ENCODE results near the gene MORC1. TPM values are rescaled to one million over a fixed set of nuclear protein-coding genes. Genes with fewer than 3 reads are reported as not detected.

Gene MORC1
- total and polyA plus RNA-seq, 5 experiments from 2014 or later = not detected

- Mint-ChIP-seq H3K36me3 (no peaks in the 10 kb centered on the region), H3K4me1 (no peaks in the 10 kb centered on the region), H3K27ac (peak overlapping the region in 1 of 10 donors; percentile 25), H3K4me3 (no peak overlapping the region), H3K27me3 (peaks cover 8 to 17% (median 11%) of the 10 kb centered on the region in 5 donors), H3K9me3 (no peaks in the 10 kb centered on the region)
- DNase-seq (no peak), ATAC-seq (no peak)
- POLR2A ChIA-PET = no interaction called here
Observed at GRCh38 chr3:108946292-108947285, 171.3 kb downstream of the MORC1 start.

- POLR2A ChIA-PET = no interaction called here
- Mint-ChIP-seq H3K27me3 (peaks cover 0 to 5% (median 0%) of the 10 kb centered on the region in 5 donors), H3K4me3 (no peak overlapping the region)
Observed at GRCh38 chr3:108940568-108941263, 177.2 kb downstream of the MORC1 start.

GRCh38 chr3:108940166-108940565 lies 177.8 kb downstream of the MORC1 start:
- POLR2A ChIA-PET = no interaction called here
- ATAC-seq (no peak), DNase-seq (no peak)
- Mint-ChIP-seq H3K4me1 (no peaks in the 10 kb centered on the region), H3K36me3 (no peaks in the 10 kb centered on the region), H3K27me3 (peaks cover 0 to 5% (median 0%) of the 10 kb centered on the region in 5 donors), H3K4me3 (no peak overlapping the region), H3K27ac (no peak overlapping the region), H3K9me3 (no peaks in the 10 kb centered on the region)

More at GRCh38 chr3:108940568-108941263, 177.2 kb downstream of the MORC1 start:
- no peak for ATAC-seq
- Mint-ChIP-seq H3K36me3 (no peaks in the 10 kb centered on the region), H3K4me1 (no peaks in the 10 kb centered on the region), H3K27ac (no peak overlapping the region), H3K9me3 (no peaks in the 10 kb centered on the region)
- no peak for DNase-seq

- ATAC-seq (no peak), DNase-seq (no peak)
- Mint-ChIP-seq H3K36me3 (peaks cover 0 to 4% (median 0%) of the 10 kb centered on the region in 3 donors), H3K4me3 (no peak overlapping the region), H3K27ac (no peak overlapping the region), H3K9me3 (peaks cover 0 to 4% (median 0%) of the 10 kb centered on the region in 9 donors), H3K4me1 (no peaks in the 10 kb centered on the region), H3K27me3 (peaks cover 0 to 4% (median 3%) of the 10 kb centered on the region in 5 donors)
- POLR2A ChIA-PET = no interaction called here
Observed at GRCh38 chr3:108936924-108937689, 180.8 kb downstream of the MORC1 start.

- no peak overlapping the region for H3K4me3 Mint-ChIP-seq
- POLR2A ChIA-PET = no interaction called here
- no peak overlapping the region for H3K27ac Mint-ChIP-seq
- H3K9me3 Mint-ChIP-seq = peaks cover 0 to 30% (median 10%) of the 10 kb centered on the region in 9 donors
- no peaks in the 10 kb centered on the region for H3K4me1 Mint-ChIP-seq
- ATAC-seq (no peak), DNase-seq (no peak)
- peaks cover 6 to 34% (median 17%) of the 10 kb centered on the region in 5 donors for H3K27me3 Mint-ChIP-seq
- peaks cover 0 to 16% (median 14%) of the 10 kb centered on the region in 3 donors for H3K36me3 Mint-ChIP-seq
Observed at GRCh38 chr3:108931035-108931434, 186.9 kb downstream of the MORC1 start.

GRCh38 chr3:108918866-108919265 lies 199.1 kb downstream of the MORC1 start:
- Mint-ChIP-seq H3K4me1 (peaks cover 2 to 5% (median 3%) of the 10 kb centered on the region in 4 donors), H3K27me3 (peaks cover 0 to 19% (median 3%) of the 10 kb centered on the region in 5 donors), H3K4me3 (no peak overlapping the region), H3K27ac (no peak overlapping the region), H3K9me3 (peaks cover 0 to 2% (median 0%) of the 10 kb centered on the region in 9 donors), H3K36me3 (no peaks in the 10 kb centered on the region)
- ATAC-seq (no peak), DNase-seq (no peak)
- POLR2A ChIA-PET = no interaction called here

- Mint-ChIP-seq H3K27me3 (peaks cover 0 to 19% (median 0%) of the 10 kb centered on the region in 5 donors), H3K9me3 (no peaks in the 10 kb centered on the region), H3K27ac (peak overlapping the region in 1 of 10 donors; percentile 3), H3K4me3 (peak overlapping the region in 1 of 10 donors; percentile 25), H3K4me1 (peaks cover 2 to 5% (median 3%) of the 10 kb centered on the region in 4 donors), H3K36me3 (no peaks in the 10 kb centered on the region)
- ATAC-seq (peak; percentile 83 to 84), DNase-seq (peak; percentile 12 to 78 (median 56))
- POLR2A ChIA-PET = no interaction called here
Observed at GRCh38 chr3:108914774-108915641, 202.9 kb downstream of the MORC1 start.

GRCh38 chr3:108909799-108910198 lies 208.1 kb downstream of the MORC1 start:
- no peaks in the 10 kb centered on the region for H3K36me3 Mint-ChIP-seq
- H3K4me1 Mint-ChIP-seq = peaks cover 0 to 2% (median under 1%) of the 10 kb centered on the region in 4 donors
- POLR2A ChIA-PET = no interaction called here
- peak overlapping the region in 1 of 10 donors; percentile 2 for H3K27ac Mint-ChIP-seq
- H3K9me3 Mint-ChIP-seq = no peaks in the 10 kb centered on the region
- no peak for DNase-seq
- H3K27me3 Mint-ChIP-seq = peaks cover 0 to 7% (median 0%) of the 10 kb centered on the region in 5 donors
- no peak for ATAC-seq
- H3K4me3 Mint-ChIP-seq = no peak overlapping the region

Other genes with a start within 250 kb of the MORC1 start
- not detected for gene GUCA1C, start 164.3 kb downstream of the MORC1 start, total RNA-seq
- gene GUCA1C, start 164.3 kb downstream of the MORC1 start, polyA plus RNA-seq = not detected
- gene C3orf85, start 18.6 kb upstream of the MORC1 start, total RNA-seq = not detected
- not detected for gene C3orf85, start 18.6 kb upstream of the MORC1 start, polyA plus RNA-seq
- not detected for gene DPPA2, start 198.4 kb upstream of the MORC1 start, total RNA-seq
- gene DPPA2, start 198.4 kb upstream of the MORC1 start, polyA plus RNA-seq = not detected
- gene DPPA4, start 219.4 kb upstream of the MORC1 start, total RNA-seq = 1 to 10 TPM; 2.2 to 6.2 TPM
- 1 to 10 TPM in 1 of 3 donors, under 1 TPM in 2; 0.52 to 2.8 (median 0.97) TPM for gene DPPA4, start 219.4 kb upstream of the MORC1 start, polyA plus RNA-seq